ENCODE data around the gene KCTD17. TPM values are rescaled to one million over a fixed set of nuclear protein-coding genes. Genes with fewer than 3 reads are reported as not detected.

The KCTD17 gene
- total RNA-seq, 1 donor from 2014 or later, result 34.9 TPM

DNA sequence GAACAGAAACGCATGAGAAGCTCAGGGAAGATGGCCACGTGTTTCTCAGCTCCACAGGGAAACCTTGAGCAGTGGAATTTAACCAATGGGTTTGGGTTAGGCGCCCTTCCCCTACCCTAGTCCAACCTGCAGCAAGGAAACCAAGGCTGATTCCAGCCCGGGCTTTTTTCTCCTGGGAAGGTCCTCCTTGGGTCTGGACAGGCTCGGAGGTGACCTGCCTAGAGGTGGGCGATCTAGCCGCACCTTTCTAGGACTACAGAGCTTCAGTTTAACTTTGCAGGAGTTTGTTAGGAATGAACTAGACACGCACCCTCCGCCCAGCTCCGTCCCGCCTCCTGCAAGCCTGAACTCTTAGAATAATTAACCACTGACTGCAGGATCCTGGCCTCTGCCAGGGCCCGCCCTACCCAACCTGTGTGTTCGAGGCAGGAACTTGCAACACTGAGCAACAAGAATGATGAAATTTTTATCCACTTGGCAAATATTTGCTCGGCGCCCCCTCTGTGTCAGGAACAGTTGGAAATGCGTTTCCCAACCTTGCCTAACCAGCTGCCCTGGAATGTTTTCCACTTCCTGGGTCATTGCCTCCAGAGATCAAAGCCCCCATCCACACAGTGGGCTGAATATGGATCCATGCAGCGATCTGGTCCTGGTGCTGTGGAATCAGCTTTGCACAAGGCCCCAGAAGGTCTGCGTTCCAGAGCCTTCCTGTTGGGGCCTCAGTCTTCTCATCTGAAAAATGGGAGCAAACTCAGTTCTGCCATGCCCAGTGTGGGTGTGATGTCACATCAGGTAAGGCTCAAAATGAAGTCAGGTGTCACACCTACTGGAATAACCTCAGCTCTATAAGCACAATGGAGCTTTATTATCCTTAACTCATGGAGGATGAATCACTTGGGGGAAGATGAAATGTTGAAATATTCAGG, 18.7 kb upstream of the KCTD17 start:
- intact Hi-C loops (cut with DNase I), result no loop called here
- no peak for DNase-seq (ENCODE audit: low spot score in 2 of 2)
- no peaks in the 10 kb centered on the region for H3K4me1 ChIP-seq
- H3K9me3 ChIP-seq, result no peaks in the 10 kb centered on the region
- H3K36me3 ChIP-seq, result peaks cover 20 to 24% of the 10 kb centered on the region in 2 donors
- H3K27ac ChIP-seq, result no peak overlapping the region
- TF ChIP-seq, protein P1, sequence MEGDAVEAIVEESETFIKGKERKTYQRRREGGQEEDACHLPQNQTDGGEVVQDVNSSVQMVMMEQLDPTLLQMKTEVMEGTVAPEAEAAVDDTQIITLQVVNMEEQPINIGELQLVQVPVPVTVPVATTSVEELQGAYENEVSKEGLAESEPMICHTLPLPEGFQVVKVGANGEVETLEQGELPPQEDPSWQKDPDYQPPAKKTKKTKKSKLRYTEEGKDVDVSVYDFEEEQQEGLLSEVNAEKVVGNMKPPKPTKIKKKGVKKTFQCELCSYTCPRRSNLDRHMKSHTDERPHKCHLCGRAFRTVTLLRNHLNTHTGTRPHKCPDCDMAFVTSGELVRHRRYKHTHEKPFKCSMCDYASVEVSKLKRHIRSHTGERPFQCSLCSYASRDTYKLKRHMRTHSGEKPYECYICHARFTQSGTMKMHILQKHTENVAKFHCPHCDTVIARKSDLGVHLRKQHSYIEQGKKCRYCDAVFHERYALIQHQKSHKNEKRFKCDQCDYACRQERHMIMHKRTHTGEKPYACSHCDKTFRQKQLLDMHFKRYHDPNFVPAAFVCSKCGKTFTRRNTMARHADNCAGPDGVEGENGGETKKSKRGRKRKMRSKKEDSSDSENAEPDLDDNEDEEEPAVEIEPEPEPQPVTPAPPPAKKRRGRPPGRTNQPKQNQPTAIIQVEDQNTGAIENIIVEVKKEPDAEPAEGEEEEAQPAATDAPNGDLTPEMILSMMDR (IDR thresholded peaks at IDR 0.05), result no peak
- no peak overlapping the region for H3K4me3 ChIP-seq
- no peaks in the 10 kb centered on the region for H3K27me3 ChIP-seq

DNA sequence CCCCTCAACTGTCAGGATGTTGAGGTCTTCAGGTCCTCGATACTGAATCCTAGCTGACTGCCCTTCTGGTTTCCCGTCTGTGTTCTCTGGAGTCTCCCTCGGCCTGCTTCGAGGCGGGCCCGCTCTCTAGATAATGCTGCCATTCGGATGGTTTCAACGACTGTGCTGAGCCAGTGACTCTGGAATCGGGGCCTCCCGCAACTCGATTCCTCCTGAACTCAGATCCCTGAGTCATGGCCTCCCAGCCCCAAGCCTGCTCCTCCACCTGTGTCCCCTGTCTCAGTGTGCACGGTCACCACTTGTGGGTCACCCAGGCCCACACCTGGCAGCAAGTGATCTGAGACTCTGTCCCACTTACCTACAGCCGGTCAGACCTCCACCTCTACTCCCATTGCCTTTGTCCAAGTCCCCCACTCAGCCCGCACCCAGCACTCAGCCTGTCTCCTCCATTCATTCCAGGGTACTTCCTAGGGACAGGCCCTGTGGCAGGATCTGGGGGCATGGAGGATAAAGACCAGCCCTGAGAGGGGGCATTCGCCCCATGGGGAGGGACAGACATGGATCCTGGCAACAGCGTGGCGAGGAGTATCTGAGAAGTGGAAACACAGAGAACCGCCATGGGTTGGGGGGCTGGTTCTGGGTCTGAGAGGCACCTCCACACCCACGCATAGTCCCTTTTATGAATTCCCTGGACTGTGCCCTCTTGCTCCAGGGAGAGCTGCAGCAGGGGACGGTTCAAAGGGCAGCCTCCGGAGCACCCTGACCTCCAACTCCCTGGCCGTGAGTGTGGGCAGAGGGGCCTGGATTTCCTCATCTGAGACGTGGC, 17.7 kb upstream of the KCTD17 start:
- intact Hi-C loops (cut with DNase I), result no loop called here
- TF ChIP-seq, protein P1 (IDR thresholded peaks at IDR 0.05), result no peak
- peaks cover 15 to 17% of the 10 kb centered on the region in 2 donors for H3K36me3 ChIP-seq

DNA sequence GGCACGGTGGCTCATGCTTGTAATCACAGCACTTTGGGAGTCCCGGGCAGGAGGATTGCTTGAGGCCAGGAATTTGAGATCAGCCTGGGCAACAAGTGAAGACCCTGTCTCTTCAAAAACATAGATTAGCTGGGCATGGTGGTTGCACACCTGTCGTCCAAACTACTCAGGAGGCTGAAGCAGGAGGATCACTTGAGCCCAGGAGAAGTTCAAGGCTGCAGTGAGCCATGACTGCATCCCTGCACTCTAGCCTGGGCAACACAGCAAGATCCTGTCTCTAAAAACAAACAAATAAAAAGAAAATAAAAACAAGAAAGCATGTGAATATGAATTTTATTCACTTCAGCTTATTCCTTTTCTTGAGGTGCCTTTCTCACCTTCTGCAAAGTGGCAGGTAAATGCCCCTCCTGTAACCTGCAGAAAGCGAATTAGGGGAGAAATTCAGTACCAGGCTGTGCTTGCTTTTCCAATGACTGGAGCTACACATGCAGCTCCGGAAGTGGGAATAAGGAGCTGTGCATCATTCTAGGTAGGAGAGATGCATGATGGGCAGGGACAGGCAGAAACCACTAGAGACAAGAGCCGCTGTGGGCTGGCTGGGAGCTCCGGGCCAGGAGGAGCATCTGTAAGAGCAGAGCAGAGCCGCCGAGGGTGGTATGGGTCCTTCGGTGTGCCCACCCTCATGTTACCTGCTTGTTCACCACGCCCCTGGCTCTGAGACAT, 14.7 kb upstream of the KCTD17 start:
- Histone ChIP-seq H3K4me1 (no peaks in the 10 kb centered on the region), H3K27me3 (no peaks in the 10 kb centered on the region), H3K36me3 (no peaks in the 10 kb centered on the region), H3K4me3 (no peak overlapping the region), H3K27ac (no peak overlapping the region), H3K9me3 (no peaks in the 10 kb centered on the region)
- no peak for DNase-seq (ENCODE audit: low spot score in 2 of 2)
- TF ChIP-seq, protein P1 (IDR thresholded peaks at IDR 0.05), result no peak
- intact Hi-C loops (cut with DNase I), result no loop called here

More for the DNA sequence above, 17.7 kb upstream of the KCTD17 start:
- Histone ChIP-seq H3K27ac (no peak overlapping the region), H3K9me3 (no peaks in the 10 kb centered on the region), H3K27me3 (no peaks in the 10 kb centered on the region), H3K4me3 (no peak overlapping the region), H3K4me1 (no peaks in the 10 kb centered on the region)
- DNase-seq (ENCODE audit: low spot score in 2 of 2), result no peak

DNA sequence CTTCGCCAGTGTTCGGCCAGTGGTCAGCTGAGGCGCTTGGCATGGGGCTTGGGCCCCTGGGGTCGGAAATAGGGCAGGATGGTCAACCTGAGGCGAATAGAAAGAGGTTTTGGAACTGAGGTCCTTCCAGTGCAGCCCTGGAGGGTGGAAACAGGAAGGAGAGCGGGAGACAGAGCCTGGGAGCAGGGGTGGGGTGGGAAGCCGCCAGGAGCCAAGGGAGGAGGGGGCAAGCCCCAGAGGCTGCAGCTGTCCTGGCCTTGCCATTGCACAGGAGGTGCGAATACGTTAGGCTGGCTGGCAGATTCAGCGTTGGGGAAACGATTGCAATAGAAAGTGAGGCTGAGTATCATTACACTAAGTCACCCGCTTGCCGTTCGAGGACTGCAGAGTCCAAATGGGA, 13.9 kb upstream of the KCTD17 start:
- Histone ChIP-seq H3K9me3 (no peaks in the 10 kb centered on the region), H3K36me3 (no peaks in the 10 kb centered on the region), H3K27me3 (no peaks in the 10 kb centered on the region), H3K4me3 (no peak overlapping the region), H3K27ac (no peak overlapping the region), H3K4me1 (no peaks in the 10 kb centered on the region)
- no peak for DNase-seq (ENCODE audit: low spot score in 2 of 2)
- TF ChIP-seq, protein P1 (IDR thresholded peaks at IDR 0.05), result no peak
- intact Hi-C loops (cut with DNase I), result no loop called here

DNA sequence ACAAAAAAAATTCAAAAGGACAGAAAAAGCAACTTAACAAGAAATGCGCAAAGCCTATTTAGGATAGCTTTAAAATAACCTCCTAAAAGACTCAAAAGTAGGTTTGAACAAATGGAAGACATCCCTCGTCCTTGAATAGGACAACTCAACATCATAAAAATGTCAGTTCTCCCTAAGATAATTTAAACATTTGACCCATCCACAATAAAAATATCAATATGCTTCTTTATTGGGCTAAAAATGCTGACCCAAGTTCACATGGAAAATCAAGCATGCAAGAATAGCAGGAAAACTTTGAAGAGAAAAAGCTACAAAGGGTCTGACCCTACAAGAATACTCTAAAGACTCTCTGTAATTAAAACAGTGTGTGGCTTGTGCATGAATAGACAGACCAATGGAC, 12.1 kb upstream of the KCTD17 start:
- Histone ChIP-seq H3K4me1 (no peaks in the 10 kb centered on the region), H3K27me3 (no peaks in the 10 kb centered on the region), H3K4me3 (no peak overlapping the region), H3K27ac (no peak overlapping the region), H3K36me3 (no peaks in the 10 kb centered on the region), H3K9me3 (no peaks in the 10 kb centered on the region)
- no peak for DNase-seq (ENCODE audit: low spot score in 2 of 2)
- intact Hi-C loops (cut with DNase I), result no loop called here
- TF ChIP-seq, protein P1 (IDR thresholded peaks at IDR 0.05), result no peak
